Measurements from ENCODE around the gene EXOC4. TPM values are rescaled to one million over a fixed set of nuclear protein-coding genes. Genes with fewer than 3 reads are reported as not detected.

EXOC4 gene
- total RNA-seq, 1 experiment from 2014 or later: 71.0 TPM

DNA sequence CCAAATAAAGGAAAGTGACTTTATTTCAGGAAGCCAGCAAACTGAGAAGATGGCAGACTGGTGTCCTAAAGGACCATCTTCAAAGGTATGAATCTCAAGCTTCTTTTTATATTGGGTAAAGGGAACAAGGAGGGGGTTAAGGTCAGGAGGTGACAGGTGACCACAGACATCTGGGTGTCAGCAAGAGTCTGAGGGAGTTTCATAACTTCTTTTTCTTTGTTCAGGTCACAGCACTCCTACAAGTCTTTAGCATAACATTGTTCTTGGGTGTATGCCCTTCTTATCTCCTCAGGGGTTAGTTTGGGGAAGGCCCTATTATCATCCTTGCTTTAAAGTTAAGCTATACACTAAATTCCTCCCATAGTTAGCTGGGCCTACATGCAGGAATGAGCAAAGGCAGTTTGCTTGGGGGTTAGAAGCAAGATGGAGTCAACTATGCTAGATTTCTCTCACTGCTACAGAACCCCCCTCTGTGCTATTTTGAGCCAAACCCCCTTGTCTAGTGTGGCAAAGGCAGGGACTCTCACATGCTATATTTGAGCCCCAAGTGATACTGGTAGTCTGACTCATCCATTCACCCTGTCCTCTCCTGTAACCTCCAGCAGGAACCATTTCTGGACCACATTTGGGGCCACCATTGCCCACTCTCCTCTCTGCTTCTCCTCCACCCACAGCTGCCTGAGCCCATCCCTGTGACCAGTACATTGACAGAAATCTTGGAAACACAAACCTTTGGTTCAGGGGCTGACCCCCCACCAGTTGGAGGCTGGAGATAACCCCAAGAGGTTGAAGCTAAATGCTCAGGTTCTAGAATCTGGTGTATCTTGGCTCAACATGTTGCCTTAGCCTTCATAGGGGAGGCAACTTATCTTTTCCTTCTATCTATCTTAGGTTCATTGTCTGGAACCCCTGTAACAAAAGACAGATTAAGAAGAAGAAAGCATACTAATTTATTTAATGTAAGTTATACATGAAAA lies 818.8 kb downstream of the EXOC4 start:
- BruUV-seq (replicated peaks): no TSS peak
- ATAC-seq (no peak), DNase-seq (ENCODE audit: low read depth, low spot score) (no peak)
- Histone ChIP-seq H3K27ac (ENCODE audit: low read length) (no peak overlapping the region), H3K27me3 (ENCODE audit: control insufficient read depth, insufficient read depth, low read length) (no peaks in the 10 kb centered on the region), H3K9me3 (ENCODE audit: control insufficient read depth, insufficient read depth, low read depth, low read length) (no peaks in the 10 kb centered on the region), H3K4me1 (ENCODE audit: control insufficient read depth, insufficient read depth, low read length) (no peaks in the 10 kb centered on the region), H3K36me3 (ENCODE audit: control insufficient read depth, insufficient read depth, low read length) (no peaks in the 10 kb centered on the region), H3K4me3 (ENCODE audit: low read depth in 2 of 2, low read length in 2 of 2) (no peak overlapping the region)
- TF ChIP-seq TCF7L2 (IDR thresholded peaks at IDR 0.05; ENCODE audit: low read depth, low read length) (no peak), POLR2AphosphoS5 (IDR thresholded peaks at IDR 0.05; ENCODE audit: low read depth, low read length) (no peak), SIN3A (IDR thresholded peaks at IDR 0.05; ENCODE audit: borderline replicate concordance, insufficient read depth, low read depth, low read length) (no peak)
- TF ChIP-seq, protein P1, sequence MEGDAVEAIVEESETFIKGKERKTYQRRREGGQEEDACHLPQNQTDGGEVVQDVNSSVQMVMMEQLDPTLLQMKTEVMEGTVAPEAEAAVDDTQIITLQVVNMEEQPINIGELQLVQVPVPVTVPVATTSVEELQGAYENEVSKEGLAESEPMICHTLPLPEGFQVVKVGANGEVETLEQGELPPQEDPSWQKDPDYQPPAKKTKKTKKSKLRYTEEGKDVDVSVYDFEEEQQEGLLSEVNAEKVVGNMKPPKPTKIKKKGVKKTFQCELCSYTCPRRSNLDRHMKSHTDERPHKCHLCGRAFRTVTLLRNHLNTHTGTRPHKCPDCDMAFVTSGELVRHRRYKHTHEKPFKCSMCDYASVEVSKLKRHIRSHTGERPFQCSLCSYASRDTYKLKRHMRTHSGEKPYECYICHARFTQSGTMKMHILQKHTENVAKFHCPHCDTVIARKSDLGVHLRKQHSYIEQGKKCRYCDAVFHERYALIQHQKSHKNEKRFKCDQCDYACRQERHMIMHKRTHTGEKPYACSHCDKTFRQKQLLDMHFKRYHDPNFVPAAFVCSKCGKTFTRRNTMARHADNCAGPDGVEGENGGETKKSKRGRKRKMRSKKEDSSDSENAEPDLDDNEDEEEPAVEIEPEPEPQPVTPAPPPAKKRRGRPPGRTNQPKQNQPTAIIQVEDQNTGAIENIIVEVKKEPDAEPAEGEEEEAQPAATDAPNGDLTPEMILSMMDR (IDR thresholded peaks at IDR 0.05): no peak
- TF ChIP-seq, protein P2, sequence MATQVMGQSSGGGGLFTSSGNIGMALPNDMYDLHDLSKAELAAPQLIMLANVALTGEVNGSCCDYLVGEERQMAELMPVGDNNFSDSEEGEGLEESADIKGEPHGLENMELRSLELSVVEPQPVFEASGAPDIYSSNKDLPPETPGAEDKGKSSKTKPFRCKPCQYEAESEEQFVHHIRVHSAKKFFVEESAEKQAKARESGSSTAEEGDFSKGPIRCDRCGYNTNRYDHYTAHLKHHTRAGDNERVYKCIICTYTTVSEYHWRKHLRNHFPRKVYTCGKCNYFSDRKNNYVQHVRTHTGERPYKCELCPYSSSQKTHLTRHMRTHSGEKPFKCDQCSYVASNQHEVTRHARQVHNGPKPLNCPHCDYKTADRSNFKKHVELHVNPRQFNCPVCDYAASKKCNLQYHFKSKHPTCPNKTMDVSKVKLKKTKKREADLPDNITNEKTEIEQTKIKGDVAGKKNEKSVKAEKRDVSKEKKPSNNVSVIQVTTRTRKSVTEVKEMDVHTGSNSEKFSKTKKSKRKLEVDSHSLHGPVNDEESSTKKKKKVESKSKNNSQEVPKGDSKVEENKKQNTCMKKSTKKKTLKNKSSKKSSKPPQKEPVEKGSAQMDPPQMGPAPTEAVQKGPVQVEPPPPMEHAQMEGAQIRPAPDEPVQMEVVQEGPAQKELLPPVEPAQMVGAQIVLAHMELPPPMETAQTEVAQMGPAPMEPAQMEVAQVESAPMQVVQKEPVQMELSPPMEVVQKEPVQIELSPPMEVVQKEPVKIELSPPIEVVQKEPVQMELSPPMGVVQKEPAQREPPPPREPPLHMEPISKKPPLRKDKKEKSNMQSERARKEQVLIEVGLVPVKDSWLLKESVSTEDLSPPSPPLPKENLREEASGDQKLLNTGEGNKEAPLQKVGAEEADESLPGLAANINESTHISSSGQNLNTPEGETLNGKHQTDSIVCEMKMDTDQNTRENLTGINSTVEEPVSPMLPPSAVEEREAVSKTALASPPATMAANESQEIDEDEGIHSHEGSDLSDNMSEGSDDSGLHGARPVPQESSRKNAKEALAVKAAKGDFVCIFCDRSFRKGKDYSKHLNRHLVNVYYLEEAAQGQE (IDR thresholded peaks at IDR 0.05; ENCODE audit: insufficient read depth in 1 of 2, low read depth in 2 of 2, low read length in 1 of 2): no peak
- ChIA-PET POLR2A (no interaction called here), CTCF (no interaction called here)
- intact Hi-C loops (cut with micrococcal nuclease; ENCODE audit: unreplicated experiment): no loop called here
- in situ Hi-C loops (cut with HindIII; ENCODE audit: low pct_unique_long_range_greater_than_20kb, low sequenced_read_pairs): no loop called here

DNA sequence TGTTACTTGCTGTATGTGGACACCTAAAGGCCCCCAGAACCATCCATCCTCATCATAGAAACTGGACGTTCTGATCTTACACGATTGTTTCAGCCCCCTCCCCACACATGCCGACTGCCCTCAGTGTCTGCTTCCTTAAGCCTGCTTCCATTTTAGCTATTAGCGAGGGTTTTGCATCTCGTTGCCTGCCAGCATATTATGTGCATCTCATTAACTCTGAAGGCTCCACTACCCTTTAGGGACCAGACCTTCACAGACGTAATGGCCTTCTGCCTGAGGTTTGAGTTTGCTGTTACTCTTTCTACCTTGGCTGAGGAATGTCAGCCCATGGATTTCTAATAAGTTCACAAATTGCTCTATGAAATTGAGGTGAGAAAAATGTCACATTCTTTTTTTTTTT lies 820.4 kb downstream of the EXOC4 start:
- Histone ChIP-seq H3K27me3 (ENCODE audit: control insufficient read depth, insufficient read depth, low read length) (no peaks in the 10 kb centered on the region), H3K36me3 (ENCODE audit: control insufficient read depth, insufficient read depth, low read length) (no peaks in the 10 kb centered on the region), H3K4me1 (ENCODE audit: control insufficient read depth, insufficient read depth, low read length) (no peaks in the 10 kb centered on the region), H3K9me3 (ENCODE audit: control insufficient read depth, insufficient read depth, low read depth, low read length) (no peaks in the 10 kb centered on the region), H3K27ac (ENCODE audit: low read length) (no peak overlapping the region), H3K4me3 (ENCODE audit: low read depth in 2 of 2, low read length in 2 of 2) (no peak overlapping the region)
- CTCF ChIA-PET: no interaction called here
- intact Hi-C loops (cut with micrococcal nuclease; ENCODE audit: unreplicated experiment): no loop called here
- BruUV-seq (replicated peaks): no TSS peak
- in situ Hi-C loops (cut with HindIII; ENCODE audit: low pct_unique_long_range_greater_than_20kb, low sequenced_read_pairs): no loop called here
- TF ChIP-seq, protein P1 (IDR thresholded peaks at IDR 0.05): no peak
- no peak for TF ChIP-seq SIN3A (IDR thresholded peaks at IDR 0.05; ENCODE audit: borderline replicate concordance, insufficient read depth, low read depth, low read length)
- ATAC-seq (no peak), DNase-seq (ENCODE audit: low read depth, low spot score) (no peak)
- POLR2A ChIA-PET: interaction anchor here (0.5 kb wide), 1 partner anchor 1147 kb away, joined by 4 read pairs; no protein-coding TSS in a partner anchor

Data from Panc1 (cell line).